HepG2 (cell line): ENCODE measurements around the gene CTSZ. TPM values are rescaled to one million over a fixed set of nuclear protein-coding genes. Genes with fewer than 3 reads are reported as not detected.
A peak's percentile ranks its signal among the peaks of the same experiment; 100 is the strongest.

Source experiments
- ATAC-seq: fragments of 200-7000 bp; cut with Tn5 transposase; 3 replicates; pipeline ENCODE4 v1.9.1; 2020; ENCODE audit warnings: mild to moderate bottlenecking, moderate library complexity
- BruUV-seq: library from RNA; stranded (reverse); fragments of 400-500 nt; replicated peaks from 2 replicates; lab custom pipeline; 2021; lab: Mats Ljungman, UMichigan
- CTCF ChIA-PET: fragments of 300-600 bp; formaldehyde crosslinking; extraction: SDS; loops from one replicate; lab custom pipeline; 2021; ENCODE audit warnings: low total read pairs, inconsistent platforms, low intra/inter-chr PET ratio; lab: Yijun Ruan, JAX
- POLR2A ChIA-PET: fragments of 350-600 bp; sonication (Branson Sonifier 250); formaldehyde crosslinking; loops from one replicate; lab custom pipeline; 2020; ENCODE audit warnings: antibody characterized with exemption, inconsistent platforms; lab: Yijun Ruan, JAX
- DNase-seq: peaks from one replicate; pipeline ENCODE4 v3.0.0-alpha.2; 2015; ENCODE audit warnings: low spot score
- FAIRE-seq: peaks from 3 replicates; lab custom pipeline; 2011; peaks lifted over from hg19 to GRCh38; lab: Jason Lieb, UNC
- H2AFZ ChIP-seq: one replicate; pipeline ENCODE4 v1.6.1; 2011; ENCODE audit warnings: low read length, inconsistent platforms
- H3K27ac ChIP-seq: fragments of 300-600 bp; 3 replicates; pipeline ENCODE4 v1.8.0; 2011; ENCODE audit warnings: mixed run types, mild to moderate bottlenecking, mixed read lengths, low read length, inconsistent platforms; ENCODE audit not compliant: insufficient read depth; ENCODE audit errors: extremely low read length
- H3K27me3 ChIP-seq, 2 experiments: fragments of 200-600 bp in 1 of 2; 2 replicates in 1 of 2; 3 replicates in 1 of 2; pipeline versions ENCODE4 v1.6.0 to v1.8.0; 2011; ENCODE audit warnings: low read length in 2 of 2, mild to moderate bottlenecking in 2 of 2, moderate library complexity in 2 of 2, inconsistent platforms in 1 of 2; ENCODE audit not compliant: insufficient read depth in 2 of 2, control insufficient read depth in 1 of 2
- H3K36me3 ChIP-seq, 2 experiments: fragments of 200-600 bp in 1 of 2; replicated peaks in 1 of 2; 2 replicates in 1 of 2; 3 replicates in 1 of 2; pipeline versions ENCODE4 v1.5.1 to v1.8.0; 2011; ENCODE audit warnings: low read length in 2 of 2, inconsistent platforms in 1 of 2; ENCODE audit not compliant: insufficient read depth in 2 of 2, control insufficient read depth in 1 of 2
- H3K4me1 ChIP-seq: 2 replicates; pipeline ENCODE4 v1.5.1; 2012; ENCODE audit warnings: low read length, inconsistent platforms; ENCODE audit not compliant: insufficient read depth
- H3K4me2 ChIP-seq: 2 replicates; pipeline ENCODE4 v1.6.0; 2011; ENCODE audit warnings: low read depth, low read length, inconsistent platforms
- H3K4me3 ChIP-seq, 3 experiments: fragments of 200-600 bp in 1 of 3; sonication (generic), shearing (Covaris generic) in 1 of 3; replicated peaks in 1 of 3; 2 replicates each; pipeline ENCODE4 v1.5.1; 2011 to 2016; ENCODE audit warnings: low read length in 3 of 3, inconsistent platforms in 2 of 3, low read depth in 2 of 3, mild to moderate bottlenecking in 2 of 3, control low read depth in 1 of 3, mixed read lengths in 1 of 3; ENCODE audit not compliant: insufficient read depth in 1 of 3
- H3K79me2 ChIP-seq: one replicate; pipeline ENCODE4 v1.6.1; 2011; ENCODE audit warnings: low read length, inconsistent platforms; ENCODE audit not compliant: insufficient read depth
- H3K9ac ChIP-seq: 2 replicates; pipeline ENCODE4 v1.6.0; 2011; ENCODE audit warnings: mild to moderate bottlenecking, low read depth, low read length, inconsistent platforms; ENCODE audit not compliant: insufficient read depth
- H3K9me3 ChIP-seq: 2 replicates; pipeline ENCODE4 v1.5.1; 2012; ENCODE audit warnings: mild to moderate bottlenecking, low read length
- H4K20me1 ChIP-seq: 2 replicates; pipeline ENCODE4 v1.6.0; 2011; ENCODE audit warnings: inconsistent platforms, mild to moderate bottlenecking, low read length, moderate library complexity; ENCODE audit not compliant: insufficient read depth
- ATF7-NPFF ChIP-seq: sonication (generic); formaldehyde crosslinking; IDR thresholded peaks from 2 replicates; pipeline ENCODE4 v1.8.1; 2023; ENCODE audit warnings: mild to moderate bottlenecking, low read depth, missing genetic modification reagents, moderate library complexity
- CENPX ChIP-seq: sonication (generic); formaldehyde crosslinking; IDR thresholded peaks from 2 replicates; pipeline ENCODE4 v1.9.0; 2021; ENCODE audit warnings: mild to moderate bottlenecking, missing genetic modification reagents, moderate library complexity
- DMAP1 ChIP-seq: IDR thresholded peaks from 2 replicates; pipeline ENCODE4 v1.6.1; 2016
- EP300 ChIP-seq, 3 experiments: sonication (generic) in 1 of 3; formaldehyde crosslinking in 1 of 3; IDR thresholded peaks; 2 replicates each; pipeline versions ENCODE4 v1.5.1 to v1.6.1; 2011 to 2020; ENCODE audit warnings: low read depth in 2 of 3, low read length in 2 of 3, borderline replicate concordance in 1 of 3, improper control_type of control experiment in 1 of 3, mild to moderate bottlenecking in 1 of 3, missing genetic modification reagents in 1 of 3, moderate library complexity in 1 of 3
- FOXA1 ChIP-seq, 2 experiments: fragments of 450-650 bp in 1 of 2; sonication (generic) in 1 of 2; formaldehyde crosslinking in 1 of 2; IDR thresholded peaks; 2 replicates each; pipeline versions ENCODE4 v1.4.0 to v1.6.1; 2016 to 2020; ENCODE audit warnings: missing genetic modification reagents in 1 of 2
- FOXO1 ChIP-seq: sonication (generic); formaldehyde crosslinking; IDR thresholded peaks from 2 replicates; pipeline ENCODE4 v1.4.0; 2020; ENCODE audit warnings: missing genetic modification reagents
- MEIS1 ChIP-seq: sonication (generic); formaldehyde crosslinking; IDR thresholded peaks from 2 replicates; pipeline ENCODE4 v1.9.0; 2021; ENCODE audit warnings: mild to moderate bottlenecking, missing genetic modification reagents, moderate library complexity, borderline replicate concordance
- PCBP2 ChIP-seq: fragments of 200-400 bp; formaldehyde crosslinking; optimal IDR thresholded peaks from 2 replicates; pipeline ENCODE3; 2018; ENCODE audit warnings: low read length, low read depth; ENCODE audit not compliant: poor library complexity, severe bottlenecking
- POLR2AphosphoS5 ChIP-seq: IDR thresholded peaks from 2 replicates; pipeline ENCODE4 v1.6.1; 2012; ENCODE audit warnings: low read depth, low read length
- SALL1 ChIP-seq: sonication (generic); formaldehyde crosslinking; IDR thresholded peaks from 2 replicates; pipeline ENCODE4 v1.8.0; 2022; ENCODE audit warnings: mild to moderate bottlenecking, missing genetic modification reagents
- SOX13 ChIP-seq, 3 experiments: fragments of 450-650 bp in 1 of 3; sonication (generic) in 1 of 3; formaldehyde crosslinking in 1 of 3; IDR thresholded peaks in 2 of 3; conservative IDR thresholded peaks in 1 of 3; 2 replicates each; pipeline versions ENCODE4 v1.5.0 to v1.6.1; 2016 to 2020; ENCODE audit warnings: antibody characterized with exemption in 1 of 3, mild to moderate bottlenecking in 1 of 3, missing compliant biosample characterization in 1 of 3, missing genetic modification reagents in 1 of 3, moderate library complexity in 1 of 3
- TCF7 ChIP-seq: sonication (generic); IDR thresholded peaks from 2 replicates; pipeline ENCODE4 v1.6.1; 2016; ENCODE audit warnings: antibody characterized with exemption, low read depth
- ZBTB49 ChIP-seq: sonication (generic); formaldehyde crosslinking; IDR thresholded peaks from 2 replicates; pipeline ENCODE4 v1.4.0; 2020; ENCODE audit warnings: missing genetic modification reagents, borderline replicate concordance
- ZFP1 ChIP-seq: IDR thresholded peaks from 2 replicates; pipeline ENCODE4 v1.6.1; 2016
- ZNF331 ChIP-seq: sonication (generic); formaldehyde crosslinking; IDR thresholded peaks from 2 replicates; pipeline ENCODE4 v1.4.0; 2020; ENCODE audit warnings: missing genetic modification reagents
- ZNF468 ChIP-seq: sonication (generic); formaldehyde crosslinking; IDR thresholded peaks from 2 replicates; pipeline ENCODE4 v1.8.0; 2022; ENCODE audit warnings: mild to moderate bottlenecking, moderate library complexity, missing genetic modification reagents
- ZNF513 ChIP-seq: sonication (generic); formaldehyde crosslinking; conservative IDR thresholded peaks from 2 replicates; pipeline ENCODE4 v1.5.0; 2020; ENCODE audit warnings: missing genetic modification reagents
- WGBS: methylation state at CpG from one replicate; pipeline ENCODE4 v1.1.6; 2017; ENCODE audit warnings: low lambda C conversion rate; 5-methylcytosine and 5-hydroxymethylcytosine counted together
- in situ Hi-C: cut with HindIII; loops from 2 replicates; pipeline ENCODE4 v1.10.0; 2017; ENCODE audit warnings: low pct_unique_long_range_greater_than_20kb; ENCODE audit not compliant: extremely low pct_ligation_motif_present
- intact Hi-C: fragments of 100-400 bp; cut with micrococcal nuclease; formaldehyde crosslinking; loops from one replicate; pipeline ENCODE4 v1.10.0; 2022; ENCODE audit not compliant: unreplicated experiment
- polyA plus RNA-seq, 8 experiments: library from polyadenylated mRNA; depleted of rRNA in 3 of 8; stranded (reverse) in 7 of 8; unstranded in 1 of 8; fragments of >200 nt; fragmentation: Illumina TruSeq in 4 of 8; extraction: Trizol in 4 of 8; gene quantifications; 2 replicates each; pipeline versions ENCODE4 v1.2.1 to v1.2.3, GENCODE V29; 2011 to 2016; ENCODE audit warnings: low read depth in 4 of 8, missing spikeins in 1 of 8, mixed read lengths in 1 of 8; ENCODE audit not compliant: insufficient read depth in 1 of 8
- total RNA-seq, 5 experiments: library from RNA; depleted of rRNA; stranded (reverse); fragments of >200 nt; fragmentation: Illumina TruSeq; extraction: Trizol; gene quantifications; 2 replicates each; pipeline ENCODE4 v1.2.3, GENCODE V29; 2016; ENCODE audit warnings: low read depth in 1 of 5

The CTSZ gene
- total and polyA plus RNA-seq, 2 of the 13 experiments (the other 11 are each of a cell fraction or from before 2014, with no cell fraction given) = 0.33 TPM; not detected in 1

GRCh38 chr20:59016795-59017492, 9.9 kb upstream of the CTSZ start:
- ATAC-seq = peak; percentile 11; the same call in 2 of the 3 replicates
- intact Hi-C loops = loop anchor here (1.0 to 5.0 kb wide), 3 partner anchors 12 to 35 kb away; partner anchors contain the start of genes ATP5F1E and NELFCD
- TF ChIP-seq EP300 (IDR thresholded peaks at IDR 0.05; ENCODE audit: low read depth in 2 of 2, low read length in 2 of 2) = peak in 1 of 2 experiments; percentile 20; a peak in 1 of 4 replicates
- TF ChIP-seq EP300 (CRISPR knock-in tag; IDR thresholded peaks at IDR 0.05; ENCODE audit: borderline replicate concordance) = no peak
- TF ChIP-seq FOXO1 (CRISPR knock-in tag) = 0 out of 2 replicates have a peak, but pooled peaks have one; percentile 14
- 0 out of 2 replicates have a peak, but pooled peaks have one; percentile 12 for TF ChIP-seq TCF7
- TF ChIP-seq MEIS1 (CRISPR knock-in tag) = no peak
- TF ChIP-seq ZNF513 = no peak
- 0 out of 2 replicates have a peak, but pooled peaks have one; percentile 21 for TF ChIP-seq ZBTB49 (CRISPR knock-in tag)
- TF ChIP-seq ZFP1 (CRISPR knock-in tag) = no peak
- TF ChIP-seq PCBP2 = no peak
- TF ChIP-seq ZNF468 (CRISPR knock-in tag) = no peak
- no peak for TF ChIP-seq CENPX (CRISPR knock-in tag)
- TF ChIP-seq SALL1 = peak; percentile 30; the same call in 1 of the 2 replicates
- no peak for TF ChIP-seq FOXA1 (IDR thresholded peaks at IDR 0.05)
- TF ChIP-seq FOXA1 (CRISPR knock-in tag; IDR thresholded peaks at IDR 0.05) = peak; percentile 27; the same call in 1 of the 2 replicates
- no peak for TF ChIP-seq ATF7-NPFF
- TF ChIP-seq SOX13 (IDR thresholded peaks at IDR 0.05) = peak; percentile 47; the same call in 1 of the 2 replicates
- TF ChIP-seq SOX13 (CRISPR knock-in tag; conservative IDR thresholded peaks at IDR 0.05 in 1 of 2, IDR thresholded peaks at IDR 0.05 in 1 of 2) = peak in 1 of 2 experiments; percentile 44; a peak in 1 of 4 replicates
- 0 out of 2 replicates have a peak, but pooled peaks have one; percentile 39 for TF ChIP-seq ZNF331 (CRISPR knock-in tag)
- 0 out of 2 replicates have a peak, but pooled peaks have one; percentile 14 for TF ChIP-seq DMAP1
- TF ChIP-seq POLR2AphosphoS5 = peak; percentile 30; the same call in 1 of the 2 replicates

More at GRCh38 chr20:59016795-59017492, 9.9 kb upstream of the CTSZ start:
- ChIA-PET CTCF (no interaction called here), POLR2A (interaction anchor here (0.7 to 7.7 kb wide), 6 partner anchors 8 to 35 kb away, joined by 3 to 61 read pairs (median 10); partner anchors contain the start of genes ATP5F1E and NELFCD)
- DNase-seq (peak; percentile 52), FAIRE-seq (no peak)
- Histone ChIP-seq H3K4me3 (peak overlapping the region in 1 of 3 experiments; percentile 51; a peak in 1 of 6 replicates), H3K9me3 (no peaks in the 10 kb centered on the region), H3K4me1 (peaks cover 75% of the 10 kb centered on the region), H4K20me1 (no peaks in the 10 kb centered on the region), H3K27ac (peak overlapping the region; percentile 42), H3K36me3 (no peaks in the 10 kb centered on the region; a peak in 1 of 5 replicates), H3K27me3 (no peaks in the 10 kb centered on the region), H3K4me2 (peak overlapping the region; percentile 66), H2AFZ (peak overlapping the region; percentile 2), H3K79me2 (peaks cover 15% of the 10 kb centered on the region), H3K9ac (0 out of 2 replicates have a peak overlapping the region, but pooled peaks have one; percentile 1)
- 22% methylated on average over 4 of the region's 4 CpGs for WGBS
- in situ Hi-C loops = no loop called here
- TSS peak; percentile 55 for BruUV-seq
